ENCODE data around the gene DDX47. TPM values are rescaled to one million over a fixed set of nuclear protein-coding genes. Genes with fewer than 3 reads are reported as not detected.

Gene DDX47
- polyA plus RNA-seq, 1 of the 3 experiments (the other 2 are of a cell fraction) = 68.4 TPM

DNA sequence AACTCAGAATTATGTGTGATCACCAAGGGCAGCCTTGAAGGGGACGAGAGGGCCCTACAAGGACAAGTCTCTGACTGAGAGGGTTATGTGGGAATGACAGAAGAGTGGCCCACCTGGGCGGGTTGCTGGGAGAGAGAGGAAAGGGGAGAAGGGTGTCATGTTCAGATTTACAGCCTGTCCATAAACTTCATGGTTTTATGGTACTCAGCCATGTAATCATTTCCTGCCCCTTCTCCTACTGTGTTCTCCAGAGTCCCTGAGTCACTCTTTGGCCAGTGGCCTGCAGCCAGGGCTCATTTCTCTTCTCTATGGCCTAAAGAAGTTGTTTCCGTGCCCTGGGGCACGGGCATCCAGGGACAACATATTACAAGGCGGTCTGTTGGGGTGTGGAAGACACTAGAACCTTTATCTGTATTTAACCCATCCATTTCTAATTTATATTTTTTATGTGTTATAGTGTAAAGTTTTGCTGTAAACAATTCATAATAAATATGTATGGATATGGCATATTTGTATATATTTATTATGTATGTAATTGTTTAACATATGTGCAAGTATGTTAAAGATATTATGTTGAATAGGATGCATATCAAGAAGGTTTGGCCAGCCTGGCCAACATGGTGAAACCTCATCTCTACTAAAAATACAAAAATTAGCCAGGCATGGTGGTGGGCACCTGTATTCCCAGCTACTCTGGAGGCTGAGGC lies 26.9 kb downstream of the DDX47 start:
- Histone ChIP-seq H3K36me3 (replicated peaks in 1 of 2; ENCODE audit: control insufficient read depth in 1 of 2, insufficient read depth in 2 of 2, low read length in 1 of 2) (no peaks in the 10 kb centered on the region), H4K20me1 (ENCODE audit: insufficient read depth) (no peaks in the 10 kb centered on the region), H3K9me2 (no peaks in the 10 kb centered on the region), H2AFZ (ENCODE audit: low read depth) (no peak overlapping the region), H3K27ac (ENCODE audit: low read depth in 2 of 2, low read length in 1 of 2) (peak overlapping the region; percentile 4 to 76; a peak in 3 of 4 replicates), H3F3A (replicated peaks; ENCODE audit: insufficient read depth) (peaks cover 37% of the 10 kb centered on the region), H3K79me2 (ENCODE audit: insufficient read depth) (no peaks in the 10 kb centered on the region), H3K27me3 (ENCODE audit: insufficient read depth) (no peaks in the 10 kb centered on the region), H3K9ac (0 out of 2 replicates have a peak overlapping the region, but pooled peaks have one; percentile 8), H3K4me3 (ENCODE audit: low read depth in 2 of 2, low read length in 1 of 2) (no peak overlapping the region), H3K9me3 (no peaks in the 10 kb centered on the region), H3K4me1 (ENCODE audit: control insufficient read depth in 1 of 2, insufficient read depth in 2 of 2, low read depth in 1 of 2, low read length in 1 of 2) (peaks cover 0 to 35% of the 10 kb centered on the region in 2 experiments; a peak in 3 of 4 replicates), H3K4me2 (no peak overlapping the region; the same call in 1 of the 2 replicates)
- DNase-seq = no peak
- WGBS (ENCODE audit: low lambda C conversion rate) = 21% methylated on average over 5 of the region's 5 CpGs
- POLR2A ChIA-PET = no interaction called here
- CTCF ChIA-PET = interaction anchor here (1.2 kb wide), 1 partner anchor 24 kb away, joined by 3 read pairs; no protein-coding TSS in a partner anchor
- TF ChIP-seq EZH2phosphoT487 (IDR thresholded peaks at IDR 0.05; ENCODE audit: borderline replicate concordance, low read depth) (no peak), TAF1 (IDR thresholded peaks at IDR 0.05; ENCODE audit: borderline replicate concordance, low read depth, low read length) (no peak), NFIC (IDR thresholded peaks at IDR 0.05; ENCODE audit: borderline replicate concordance) (peak; percentile 95), MXI1 (IDR thresholded peaks at IDR 0.05; ENCODE audit: low read depth, low read length) (no peak), FOSL2 (IDR thresholded peaks at IDR 0.05; ENCODE audit: borderline replicate concordance, low read depth) (peak; percentile 90), CHD2 (IDR thresholded peaks at IDR 0.05; ENCODE audit: low read length, partially characterized antibody) (no peak), SMC3 (IDR thresholded peaks at IDR 0.05; ENCODE audit: low read depth, low read length) (no peak), YY1 (IDR thresholded peaks at IDR 0.05; ENCODE audit: low read depth) (peak; percentile 29; the same call in 1 of the 2 replicates), POLR2AphosphoS5 (IDR thresholded peaks at IDR 0.05; ENCODE audit: low read depth, low read length) (peak; percentile 56; the same call in 1 of the 2 replicates), FOXJ3 (CRISPR knock-in tag; IDR thresholded peaks at IDR 0.05) (no peak), MEF2A (IDR thresholded peaks at IDR 0.05; ENCODE audit: borderline replicate concordance, low read depth) (no peak; the same call in 1 of the 2 replicates), ZBTB33 (IDR thresholded peaks at IDR 0.05; ENCODE audit: borderline replicate concordance, low read depth) (no peak), SIN3A (IDR thresholded peaks at IDR 0.05; ENCODE audit: borderline replicate concordance, low read depth, low read length) (peak; percentile 38; the same call in 1 of the 2 replicates), RXRA (IDR thresholded peaks at IDR 0.05; ENCODE audit: borderline replicate concordance, low read depth) (peak; percentile 69; the same call in 1 of the 2 replicates), EP300 (IDR thresholded peaks at IDR 0.05; ENCODE audit: borderline replicate concordance in 1 of 2, low read depth in 1 of 2, low read length in 1 of 2) (peak in 1 of 2 experiments; percentile 86; a peak in 1 of 4 replicates), TEAD4 (IDR thresholded peaks at IDR 0.05; ENCODE audit: borderline replicate concordance, insufficient read depth) (0 out of 2 replicates have a peak, but pooled peaks have one; percentile 41), GABPA (IDR thresholded peaks at IDR 0.05; ENCODE audit: low read depth) (no peak), RCOR1 (IDR thresholded peaks at IDR 0.05; ENCODE audit: low read length) (no peak), GATA2 (CRISPR knock-in tag; IDR thresholded peaks at IDR 0.05) (no peak)
- TF ChIP-seq, protein P1, sequence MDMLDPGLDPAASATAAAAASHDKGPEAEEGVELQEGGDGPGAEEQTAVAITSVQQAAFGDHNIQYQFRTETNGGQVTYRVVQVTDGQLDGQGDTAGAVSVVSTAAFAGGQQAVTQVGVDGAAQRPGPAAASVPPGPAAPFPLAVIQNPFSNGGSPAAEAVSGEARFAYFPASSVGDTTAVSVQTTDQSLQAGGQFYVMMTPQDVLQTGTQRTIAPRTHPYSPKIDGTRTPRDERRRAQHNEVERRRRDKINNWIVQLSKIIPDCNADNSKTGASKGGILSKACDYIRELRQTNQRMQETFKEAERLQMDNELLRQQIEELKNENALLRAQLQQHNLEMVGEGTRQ (IDR thresholded peaks at IDR 0.05; ENCODE audit: borderline replicate concordance, low read depth, low read length) = no peak
- TF ChIP-seq, protein P2, sequence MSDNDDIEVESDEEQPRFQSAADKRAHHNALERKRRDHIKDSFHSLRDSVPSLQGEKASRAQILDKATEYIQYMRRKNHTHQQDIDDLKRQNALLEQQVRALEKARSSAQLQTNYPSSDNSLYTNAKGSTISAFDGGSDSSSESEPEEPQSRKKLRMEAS (IDR thresholded peaks at IDR 0.05; ENCODE audit: low read depth) = peak; percentile 58; the same call in 1 of the 2 replicates
- TF ChIP-seq, protein P3, sequence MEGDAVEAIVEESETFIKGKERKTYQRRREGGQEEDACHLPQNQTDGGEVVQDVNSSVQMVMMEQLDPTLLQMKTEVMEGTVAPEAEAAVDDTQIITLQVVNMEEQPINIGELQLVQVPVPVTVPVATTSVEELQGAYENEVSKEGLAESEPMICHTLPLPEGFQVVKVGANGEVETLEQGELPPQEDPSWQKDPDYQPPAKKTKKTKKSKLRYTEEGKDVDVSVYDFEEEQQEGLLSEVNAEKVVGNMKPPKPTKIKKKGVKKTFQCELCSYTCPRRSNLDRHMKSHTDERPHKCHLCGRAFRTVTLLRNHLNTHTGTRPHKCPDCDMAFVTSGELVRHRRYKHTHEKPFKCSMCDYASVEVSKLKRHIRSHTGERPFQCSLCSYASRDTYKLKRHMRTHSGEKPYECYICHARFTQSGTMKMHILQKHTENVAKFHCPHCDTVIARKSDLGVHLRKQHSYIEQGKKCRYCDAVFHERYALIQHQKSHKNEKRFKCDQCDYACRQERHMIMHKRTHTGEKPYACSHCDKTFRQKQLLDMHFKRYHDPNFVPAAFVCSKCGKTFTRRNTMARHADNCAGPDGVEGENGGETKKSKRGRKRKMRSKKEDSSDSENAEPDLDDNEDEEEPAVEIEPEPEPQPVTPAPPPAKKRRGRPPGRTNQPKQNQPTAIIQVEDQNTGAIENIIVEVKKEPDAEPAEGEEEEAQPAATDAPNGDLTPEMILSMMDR (IDR thresholded peaks at IDR 0.05) = no peak
- TF ChIP-seq, protein P4, sequence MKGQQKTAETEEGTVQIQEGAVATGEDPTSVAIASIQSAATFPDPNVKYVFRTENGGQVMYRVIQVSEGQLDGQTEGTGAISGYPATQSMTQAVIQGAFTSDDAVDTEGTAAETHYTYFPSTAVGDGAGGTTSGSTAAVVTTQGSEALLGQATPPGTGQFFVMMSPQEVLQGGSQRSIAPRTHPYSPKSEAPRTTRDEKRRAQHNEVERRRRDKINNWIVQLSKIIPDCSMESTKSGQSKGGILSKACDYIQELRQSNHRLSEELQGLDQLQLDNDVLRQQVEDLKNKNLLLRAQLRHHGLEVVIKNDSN (IDR thresholded peaks at IDR 0.05; ENCODE audit: borderline replicate concordance, low read depth) = no peak
